GM18517 (cell line): ENCODE data around the gene FAM53A.

Experiments used
- ATAC-seq: cut with Tn5 transposase; IDR thresholded peaks from one replicate; pipeline ENCODE4 v1.9.1; 2021; ENCODE audit warnings: mild to moderate bottlenecking, moderate library complexity; ENCODE audit not compliant: unreplicated experiment

The FAM53A gene

GRCh38 chr4:1683736-1684505 is at the start of gene FAM53A:
FAM53A (minus strand) TSS chr4:1684313; CDS start chr4:1668741, 15,572 bp downstream.
- ATAC-seq: peak; percentile 58

- no peak for ATAC-seq
Measured at GRCh38 chr4:1732911-1733310, 48.8 kb upstream of the FAM53A start.

GRCh38 chr4:1731180-1731579 is 47.1 kb upstream of the FAM53A start:
- ATAC-seq: no peak

GRCh38 chr4:1730532-1731135 is 46.5 kb upstream of the FAM53A start:
- no peak for ATAC-seq

GRCh38 chr4:1728061-1728980 is 44.2 kb upstream of the FAM53A start:
- no peak for ATAC-seq

- ATAC-seq: no peak
Measured at GRCh38 chr4:1727117-1728031, 43.3 kb upstream of the FAM53A start.

GRCh38 chr4:1726146-1726934 is 42.2 kb upstream of the FAM53A start:
- no peak for ATAC-seq

GRCh38 chr4:1725521-1725920 is 41.4 kb upstream of the FAM53A start:
- ATAC-seq: no peak

GRCh38 chr4:1723131-1723801 is 39.2 kb upstream of the FAM53A start:
- ATAC-seq: no peak

GRCh38 chr4:1722551-1723118 is 38.5 kb upstream of the FAM53A start:
- ATAC-seq: no peak

- no peak for ATAC-seq
Measured at GRCh38 chr4:1721666-1722550, 37.8 kb upstream of the FAM53A start.

- ATAC-seq: peak; percentile 73
Measured at GRCh38 chr4:1721003-1721665, 37.0 kb upstream of the FAM53A start, which contains the start of the genes TACC3 and TMEM129. TACC3 (plus strand) TSS chr4:1721521; CDS start chr4:1723422, 1,901 bp downstream. TMEM129 (minus strand) TSS chr4:1721323; CDS start chr4:1720837, 486 bp downstream.

- peak; percentile 12 for ATAC-seq
Measured at GRCh38 chr4:1720163-1720983, 36.3 kb upstream of the FAM53A start.

GRCh38 chr4:1718095-1718850 is 34.2 kb upstream of the FAM53A start:
- ATAC-seq: no peak
